ENCODE results near the gene PBX3.

PBX3 gene

DNA sequence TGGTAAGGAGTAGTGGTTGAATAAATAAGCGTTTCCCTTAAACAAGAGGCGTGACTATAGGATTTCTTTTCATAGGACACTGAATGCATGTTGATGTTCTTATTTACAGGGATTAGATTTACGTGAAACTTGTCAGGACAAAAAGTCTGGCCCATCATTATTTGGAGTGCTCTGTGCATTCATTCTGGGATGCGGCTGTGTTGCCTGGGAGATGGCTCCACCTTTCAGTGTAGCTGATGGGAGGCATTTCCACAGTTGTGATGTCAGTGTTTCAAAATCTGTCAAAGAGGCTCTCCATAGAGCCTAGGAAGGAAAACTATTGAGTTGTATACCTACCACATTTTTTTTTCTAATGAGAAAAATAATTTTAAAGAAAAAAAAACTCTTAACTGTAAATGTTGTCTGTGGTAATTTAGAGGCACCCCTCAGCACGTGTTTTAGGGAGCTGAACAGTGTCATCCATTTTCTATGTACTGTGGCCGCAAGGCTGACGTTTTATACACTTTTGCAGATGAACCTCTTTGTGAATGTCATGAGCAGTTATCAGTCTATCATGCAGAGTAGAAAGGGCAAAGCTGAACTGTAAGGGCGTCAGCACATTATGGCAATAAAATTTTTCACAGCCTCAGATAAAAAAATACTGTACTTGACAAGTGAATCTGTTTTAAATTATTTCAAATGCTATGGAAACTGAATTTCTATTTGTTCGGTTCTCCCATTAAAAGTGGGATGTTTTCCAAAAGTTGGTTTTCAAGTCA, 202.7 kb downstream of the PBX3 start:
- no peaks in the 10 kb centered on the region for H3K27me3 Mint-ChIP-seq (ENCODE audit: low read depth)
- H3K9me3 Mint-ChIP-seq: peaks cover 16% of the 10 kb centered on the region
- H3K4me3 Mint-ChIP-seq: no peak overlapping the region
- TF ChIP-seq CTCF (IDR thresholded peaks at IDR 0.05; ENCODE audit: unreplicated experiment in 3 of 3): no peak
- H3K27ac Mint-ChIP-seq: no peak overlapping the region
- H3K4me1 Mint-ChIP-seq: no peaks in the 10 kb centered on the region
- peaks cover 27% of the 10 kb centered on the region for H3K36me3 Mint-ChIP-seq (ENCODE audit: low read depth)

DNA sequence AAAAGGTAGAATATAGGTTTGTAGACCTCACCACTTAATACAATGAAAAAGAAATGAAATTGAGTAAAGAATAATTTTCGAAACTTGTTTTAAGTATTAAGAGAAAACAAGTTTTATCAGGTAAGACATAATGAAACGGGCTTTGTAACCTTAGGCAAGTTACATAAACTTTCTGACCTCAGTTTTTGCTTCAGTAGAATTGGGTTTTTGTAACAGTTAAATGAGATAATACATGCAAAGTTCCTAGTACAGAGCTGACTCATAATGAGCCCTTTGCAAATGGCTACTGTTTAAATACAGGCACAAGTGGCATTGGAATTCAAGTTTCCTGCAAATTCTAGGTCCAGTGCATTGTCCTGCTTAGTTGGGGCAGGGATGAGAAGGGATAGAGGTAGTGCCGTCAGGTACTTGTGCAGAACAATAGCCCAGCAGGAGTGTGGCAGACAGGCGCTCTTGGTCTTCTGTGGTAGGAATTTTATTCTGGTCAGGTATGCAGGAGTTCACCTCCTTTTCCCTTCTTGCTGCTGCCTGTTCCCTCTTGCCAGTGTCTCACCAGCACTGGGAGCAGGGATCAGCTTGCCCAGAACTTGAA, 203.8 kb downstream of the PBX3 start:
- Mint-ChIP-seq H3K4me3 (no peak overlapping the region), H3K27ac (no peak overlapping the region), H3K4me1 (no peaks in the 10 kb centered on the region), H3K9me3 (peaks cover 10% of the 10 kb centered on the region), H3K36me3 (ENCODE audit: low read depth) (peaks cover 17% of the 10 kb centered on the region), H3K27me3 (ENCODE audit: low read depth) (no peaks in the 10 kb centered on the region)
- no peak for TF ChIP-seq CTCF (IDR thresholded peaks at IDR 0.05; ENCODE audit: unreplicated experiment in 3 of 3)

GRCh38 chr9:125953314-125954019, 206.3 kb downstream of the PBX3 start:
- Mint-ChIP-seq H3K4me1 (no peaks in the 10 kb centered on the region), H3K4me3 (no peak overlapping the region), H3K27ac (no peak overlapping the region), H3K36me3 (ENCODE audit: low read depth) (peaks cover 4% of the 10 kb centered on the region), H3K9me3 (no peaks in the 10 kb centered on the region), H3K27me3 (ENCODE audit: low read depth) (no peaks in the 10 kb centered on the region)
- TF ChIP-seq CTCF (IDR thresholded peaks at IDR 0.05; ENCODE audit: unreplicated experiment in 3 of 3): no peak

- Mint-ChIP-seq H3K27ac (no peak overlapping the region), H3K4me3 (no peak overlapping the region), H3K27me3 (ENCODE audit: low read depth) (peaks cover under 1% of the 10 kb centered on the region), H3K36me3 (ENCODE audit: low read depth) (peaks cover 5% of the 10 kb centered on the region), H3K9me3 (no peaks in the 10 kb centered on the region), H3K4me1 (peaks cover 19% of the 10 kb centered on the region)
- TF ChIP-seq CTCF (IDR thresholded peaks at IDR 0.05; ENCODE audit: unreplicated experiment in 3 of 3): no peak
Measured at GRCh38 chr9:125956102-125956501, 208.9 kb downstream of the PBX3 start.

GRCh38 chr9:125959315-125959714, 212.1 kb downstream of the PBX3 start:
- Mint-ChIP-seq H3K4me3 (no peak overlapping the region), H3K9me3 (no peaks in the 10 kb centered on the region), H3K27ac (no peak overlapping the region), H3K36me3 (ENCODE audit: low read depth) (peaks cover 26% of the 10 kb centered on the region), H3K4me1 (peaks cover 36% of the 10 kb centered on the region), H3K27me3 (ENCODE audit: low read depth) (peaks cover 13% of the 10 kb centered on the region)
- no peak for TF ChIP-seq CTCF (IDR thresholded peaks at IDR 0.05; ENCODE audit: unreplicated experiment in 3 of 3)

Measured in nephron (organoid).